MCF 10A (cell line): Measurements from ENCODE around the gene MOB3A. TPM values are rescaled to one million over a fixed set of nuclear protein-coding genes. Genes with fewer than 3 reads are reported as not detected.
A peak's percentile ranks its signal among the peaks of the same experiment; 100 is the strongest.

Experiments
- BruUV-seq: library from RNA; stranded (reverse); fragments of 400-500 nt; replicated peaks from 2 replicates; lab custom pipeline; 2021; lab: Mats Ljungman, UMichigan
- CTCF ChIA-PET: fragments of 300-600 bp; sonication (Branson Sonifier 250); formaldehyde crosslinking; extraction: SDS; loops from one replicate; lab custom pipeline; 2021; ENCODE audit warnings: antibody characterized with exemption, inconsistent platforms; lab: Yijun Ruan, JAX
- POLR2A ChIA-PET: fragments of 300-600, 350-650 bp; sonication (Branson Sonifier 250); formaldehyde crosslinking; extraction: SDS; loops from one replicate; lab custom pipeline; 2020; ENCODE audit warnings: antibody characterized with exemption, inconsistent platforms; lab: Yijun Ruan, JAX
- DNase-seq: peaks from one replicate; pipeline ENCODE4 v3.0.0-alpha.2; 2018; ENCODE audit not compliant: unreplicated experiment
- H3K27ac Mint-ChIP-seq: one replicate; pipeline ENCODE4 v1.8.0; 2022; ENCODE audit warnings: mild to moderate bottlenecking, low read depth, mixed read lengths; ENCODE audit not compliant: unreplicated experiment
- H3K27me3 Mint-ChIP-seq: one replicate; pipeline ENCODE4 v1.8.0; 2022; ENCODE audit warnings: mixed read lengths; ENCODE audit not compliant: insufficient read depth, unreplicated experiment
- H3K36me3 Mint-ChIP-seq: one replicate; pipeline ENCODE4 v1.8.0; 2022; ENCODE audit warnings: mild to moderate bottlenecking, moderate library complexity, mixed read lengths; ENCODE audit not compliant: insufficient read depth, unreplicated experiment
- H3K4me1 Mint-ChIP-seq: one replicate; pipeline ENCODE4 v1.8.0; 2022; ENCODE audit warnings: mixed read lengths; ENCODE audit not compliant: insufficient read depth, unreplicated experiment
- H3K4me3 Mint-ChIP-seq: one replicate; pipeline ENCODE4 v1.8.0; 2022; ENCODE audit warnings: mild to moderate bottlenecking, moderate library complexity, mixed read lengths; ENCODE audit not compliant: unreplicated experiment
- H3K9me3 Mint-ChIP-seq: one replicate; pipeline ENCODE4 v1.8.0; 2022; ENCODE audit warnings: mixed read lengths; ENCODE audit not compliant: unreplicated experiment
- CTCF ChIP-seq: fragments of 200-600 bp; IDR thresholded peaks from one replicate; pipeline ENCODE4 v1.8.0; 2022; ENCODE audit warnings: antibody characterized with exemption, mild to moderate bottlenecking; ENCODE audit not compliant: unreplicated experiment
- intact Hi-C: fragments of 100-400 bp; cut with micrococcal nuclease; formaldehyde crosslinking; loops from 2 replicates; pipeline ENCODE4 v1.14.1; 2022
- total RNA-seq: library from RNA; stranded (reverse); gene quantifications from 2 replicates; pipeline ENCODE4 v1.2.3, GENCODE V29; 2022

Gene MOB3A
- total RNA-seq, 1 experiment from 2014 or later = 40.9 TPM

DNA sequence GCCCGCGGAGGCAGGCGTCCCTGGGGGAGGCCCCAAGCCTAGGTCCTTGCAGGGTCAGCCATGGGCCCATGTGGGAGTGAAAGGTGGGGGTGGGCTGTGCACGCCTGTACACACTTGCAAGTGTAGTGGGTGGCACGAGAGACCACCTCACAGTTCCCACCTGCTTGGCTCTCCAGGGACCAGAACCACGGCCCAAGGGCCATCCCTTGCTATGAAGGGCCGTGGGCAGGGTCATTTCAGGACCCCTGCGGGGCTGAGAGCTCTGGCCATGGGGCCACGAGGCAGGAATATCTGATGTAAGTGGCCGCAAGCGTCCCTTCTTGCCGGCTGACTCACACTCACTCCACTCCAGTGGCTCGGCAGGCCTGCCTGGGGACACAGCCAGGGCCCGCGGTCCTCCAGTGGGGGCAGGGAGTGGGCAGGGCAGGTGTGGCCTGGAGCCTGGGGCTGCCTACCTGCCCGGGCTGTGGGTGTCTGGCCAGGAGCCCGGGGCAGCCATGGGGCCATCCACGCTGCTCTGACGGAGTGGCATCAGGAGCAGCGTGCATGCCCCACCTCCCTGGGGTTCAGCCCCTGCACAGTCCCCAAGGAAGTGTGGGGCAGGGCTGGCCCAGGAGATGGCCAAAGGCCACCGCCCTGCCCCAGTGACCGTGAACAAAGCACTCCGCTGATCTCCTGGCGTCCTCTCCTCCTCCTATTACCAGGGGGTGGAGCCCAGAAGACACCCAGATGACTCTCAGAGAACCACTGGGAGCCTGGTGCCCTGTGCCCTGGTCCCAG is 36.5 kb downstream of the MOB3A start:
- BruUV-seq = TSS peak; percentile 53
- intact Hi-C loops = no loop called here

GRCh38 chr19:2058570-2059421 is 37.3 kb downstream of the MOB3A start:
- Mint-ChIP-seq H3K4me1 (peaks cover 21% of the 10 kb centered on the region), H3K27ac (peak overlapping the region; percentile 95), H3K4me3 (peak overlapping the region; percentile 50), H3K36me3 (no peaks in the 10 kb centered on the region), H3K9me3 (no peaks in the 10 kb centered on the region), H3K27me3 (no peaks in the 10 kb centered on the region)
- CTCF ChIA-PET = interaction anchor here (0.6 to 1.1 kb wide), 3 partner anchors 11 to 1418 kb away, joined by 4 to 9 read pairs (median 5); no protein-coding TSS in a partner anchor
- DNase-seq = no peak
- POLR2A ChIA-PET = interaction anchor here (0.9 to 3.5 kb wide), 12 partner anchors 7 to 32 kb away, joined by 3 to 49 read pairs (median 8); partner anchors contain the start of gene MKNK2
- TF ChIP-seq CTCF = no peak
- BruUV-seq = no TSS peak
- intact Hi-C loops = no loop called here

More for the DNA sequence above, 36.5 kb downstream of the MOB3A start:
- Mint-ChIP-seq H3K27ac (peak overlapping the region; percentile 95), H3K4me1 (peaks cover 19% of the 10 kb centered on the region), H3K4me3 (peak overlapping the region; percentile 73), H3K36me3 (no peaks in the 10 kb centered on the region), H3K27me3 (no peaks in the 10 kb centered on the region), H3K9me3 (no peaks in the 10 kb centered on the region)
- TF ChIP-seq CTCF = no peak
- ChIA-PET POLR2A (interaction anchor here (0.6 to 3.5 kb wide), 18 partner anchors 8 to 784 kb away, joined by 3 to 49 read pairs (median 6); partner anchors contain the start of genes FAM174C and MKNK2), CTCF (interaction anchor here (0.6 to 1.3 kb wide), 2 partner anchors 40 to 1417 kb away, joined by 4 to 6 read pairs; no protein-coding TSS in a partner anchor)
- DNase-seq = peak; percentile 97

GRCh38 chr19:2057484-2058469 is 38.3 kb downstream of the MOB3A start:
- no peak for DNase-seq
- POLR2A ChIA-PET = interaction anchor here (0.9 to 1.5 kb wide), 2 partner anchors 8 to 26 kb away, joined by 3 to 5 read pairs; no protein-coding TSS in a partner anchor
- H3K9me3 Mint-ChIP-seq = no peaks in the 10 kb centered on the region
- no peaks in the 10 kb centered on the region for H3K36me3 Mint-ChIP-seq
- peaks cover 20% of the 10 kb centered on the region for H3K4me1 Mint-ChIP-seq
- peak overlapping the region; percentile 91 for H3K27ac Mint-ChIP-seq
- BruUV-seq = no TSS peak
- intact Hi-C loops = no loop called here
- H3K4me3 Mint-ChIP-seq = no peak overlapping the region
- TF ChIP-seq CTCF = no peak
- no peaks in the 10 kb centered on the region for H3K27me3 Mint-ChIP-seq
- CTCF ChIA-PET = interaction anchor here (1.1 kb wide), 2 partner anchors 12 to 38 kb away, joined by 3 to 9 read pairs; no protein-coding TSS in a partner anchor
